Gastroesophageal sphincter (tissue), 3 donors: ENCODE results near the gene C1orf21.

ENCODE experiments used
- POLR2A ChIP-seq, 2 donors: fragments of 450-650 bp; IDR thresholded peaks; one replicate each; pipeline ENCODE4 v1.6.1; 2017; ENCODE audit warnings: antibody characterized with exemption in 2 of 2, mild to moderate bottlenecking in 2 of 2, moderate library complexity in 1 of 2
- TF ChIP-seq, protein P1 (sequence below), 4 experiments: fragments of 200-600 bp in 2 of 4; fragments of 450-650 bp in 2 of 4; sonication (generic) in 1 of 4; IDR thresholded peaks; one replicate each; pipeline ENCODE4 v1.5.1; 2017 to 2019; ENCODE audit warnings: antibody characterized with exemption in 4 of 4, mild to moderate bottlenecking in 2 of 4, moderate library complexity in 2 of 4

DNA sequence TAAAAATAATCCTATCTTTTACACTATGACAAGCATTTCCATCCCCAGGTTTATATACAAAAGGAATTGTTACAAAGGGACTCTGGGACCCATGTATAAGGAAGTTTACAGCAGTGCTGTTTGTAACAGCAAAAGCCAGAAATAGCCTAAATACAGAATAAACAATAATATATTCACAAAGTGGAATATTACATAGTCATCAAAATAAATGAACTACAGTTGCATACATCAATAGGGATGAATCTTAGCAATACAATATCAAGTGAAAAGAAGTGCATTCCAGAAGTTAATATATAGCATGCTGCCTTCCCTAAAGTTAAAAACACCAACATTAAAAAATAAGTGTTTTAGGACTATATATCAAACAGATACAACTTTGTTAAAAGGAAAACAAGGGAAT is 290.5 kb downstream of the C1orf21 start:
- TF ChIP-seq, protein P1, sequence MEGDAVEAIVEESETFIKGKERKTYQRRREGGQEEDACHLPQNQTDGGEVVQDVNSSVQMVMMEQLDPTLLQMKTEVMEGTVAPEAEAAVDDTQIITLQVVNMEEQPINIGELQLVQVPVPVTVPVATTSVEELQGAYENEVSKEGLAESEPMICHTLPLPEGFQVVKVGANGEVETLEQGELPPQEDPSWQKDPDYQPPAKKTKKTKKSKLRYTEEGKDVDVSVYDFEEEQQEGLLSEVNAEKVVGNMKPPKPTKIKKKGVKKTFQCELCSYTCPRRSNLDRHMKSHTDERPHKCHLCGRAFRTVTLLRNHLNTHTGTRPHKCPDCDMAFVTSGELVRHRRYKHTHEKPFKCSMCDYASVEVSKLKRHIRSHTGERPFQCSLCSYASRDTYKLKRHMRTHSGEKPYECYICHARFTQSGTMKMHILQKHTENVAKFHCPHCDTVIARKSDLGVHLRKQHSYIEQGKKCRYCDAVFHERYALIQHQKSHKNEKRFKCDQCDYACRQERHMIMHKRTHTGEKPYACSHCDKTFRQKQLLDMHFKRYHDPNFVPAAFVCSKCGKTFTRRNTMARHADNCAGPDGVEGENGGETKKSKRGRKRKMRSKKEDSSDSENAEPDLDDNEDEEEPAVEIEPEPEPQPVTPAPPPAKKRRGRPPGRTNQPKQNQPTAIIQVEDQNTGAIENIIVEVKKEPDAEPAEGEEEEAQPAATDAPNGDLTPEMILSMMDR (IDR thresholded peaks at IDR 0.05), result no peak
- TF ChIP-seq POLR2A (IDR thresholded peaks at IDR 0.05), result no peak
